SK-N-SH treated with all-trans-retinoic acid at 6 μM for 48 hours (cell line): Measurements from ENCODE around the gene TRIP11.
A peak's percentile ranks its signal among the peaks of the same experiment; 100 is the strongest.

Experiments used
- ATAC-seq: fragments of 200-7000 bp; cut with Tn5 transposase; 3 replicates; pipeline ENCODE4 v1.9.1; 2020; ENCODE audit warnings: mild to moderate bottlenecking, moderate library complexity
- ARNTL ChIP-seq: fragments of 450-650 bp; formaldehyde crosslinking; IDR thresholded peaks from 2 replicates; pipeline ENCODE4 v1.5.0; 2020; ENCODE audit warnings: low read depth, mild to moderate bottlenecking, moderate library complexity, borderline replicate concordance
- BACH2 ChIP-seq: fragments of 250-450 bp; sonication (Bioruptor Pico); IDR thresholded peaks from 2 replicates; pipeline ENCODE4 v1.9.0; 2021; ENCODE audit warnings: mild to moderate bottlenecking, borderline replicate concordance
- CREB5 ChIP-seq: fragments of 250-450 bp; sonication (Bioruptor Pico); IDR thresholded peaks from 2 replicates; pipeline ENCODE4 v1.5.1; 2020; ENCODE audit warnings: low read depth, mild to moderate bottlenecking, moderate library complexity
- CSDC2 ChIP-seq: fragments of 250-450 bp; sonication (Bioruptor Pico); IDR thresholded peaks from 2 replicates; pipeline ENCODE4 v1.5.0; 2020; ENCODE audit warnings: mild to moderate bottlenecking, moderate library complexity
- CSRNP3 ChIP-seq: fragments of 250-450 bp; sonication (Bioruptor Pico); IDR thresholded peaks from 2 replicates; pipeline ENCODE4 v1.5.1; 2021; ENCODE audit warnings: mild to moderate bottlenecking, moderate library complexity
- ESRRG ChIP-seq: fragments of 250-450 bp; sonication (Bioruptor Pico); IDR thresholded peaks from 2 replicates; pipeline ENCODE4 v1.6.1; 2021; ENCODE audit warnings: mild to moderate bottlenecking
- GLIS3 ChIP-seq: fragments of 250-450 bp; sonication (Bioruptor Pico); IDR thresholded peaks from 2 replicates; pipeline ENCODE4 v1.5.0; 2020; ENCODE audit warnings: mild to moderate bottlenecking, moderate library complexity
- ISL1 ChIP-seq: fragments of 250-450 bp; sonication (Bioruptor Pico); IDR thresholded peaks from 2 replicates; pipeline ENCODE4 v2.1.2; 2022; ENCODE audit warnings: mild to moderate bottlenecking, moderate library complexity
- OSR1 ChIP-seq: fragments of 250-450 bp; sonication (Bioruptor Pico); IDR thresholded peaks from 2 replicates; pipeline ENCODE4 v1.8.0; 2022; ENCODE audit warnings: moderate library complexity, mild to moderate bottlenecking, inconsistent platforms
- POU6F1 ChIP-seq: fragments of 250-450 bp; sonication (Bioruptor Pico); IDR thresholded peaks from 2 replicates; pipeline ENCODE4 v1.8.0; 2021; ENCODE audit warnings: low read depth, mild to moderate bottlenecking, moderate library complexity, borderline replicate concordance
- PPARA ChIP-seq: fragments of 250-450 bp; sonication (Bioruptor Pico); IDR thresholded peaks from 2 replicates; pipeline ENCODE4 v1.5.0; 2020; ENCODE audit warnings: mild to moderate bottlenecking, borderline replicate concordance
- RARB ChIP-seq: fragments of 250-450 bp; sonication (Bioruptor Pico); IDR thresholded peaks from 2 replicates; pipeline ENCODE4 v1.8.0; 2021; ENCODE audit warnings: mild to moderate bottlenecking, moderate library complexity
- SNAI2 ChIP-seq: fragments of 250-450 bp; sonication (Bioruptor Pico); IDR thresholded peaks from 2 replicates; pipeline ENCODE4 v1.5.0; 2020; ENCODE audit warnings: mild to moderate bottlenecking, moderate library complexity
- TCF4 ChIP-seq: fragments of 250-450 bp; sonication (Bioruptor Pico); IDR thresholded peaks from 2 replicates; pipeline ENCODE4 v1.8.0; 2021; ENCODE audit warnings: mild to moderate bottlenecking, moderate library complexity, borderline replicate concordance
- TOX ChIP-seq: fragments of 250-450 bp; sonication (Bioruptor Pico); IDR thresholded peaks from 2 replicates; pipeline ENCODE4 v1.8.0; 2021; ENCODE audit warnings: mild to moderate bottlenecking, moderate library complexity, borderline replicate concordance
- TSHZ2 ChIP-seq: fragments of 250-450 bp; sonication (Bioruptor Pico); IDR thresholded peaks from 2 replicates; pipeline ENCODE4 v1.5.0; 2020; ENCODE audit warnings: mild to moderate bottlenecking, moderate library complexity
- ZFP30 ChIP-seq: fragments of 450-650 bp; formaldehyde crosslinking; IDR thresholded peaks from 2 replicates; pipeline ENCODE4 v1.5.0; 2022; ENCODE audit warnings: mild to moderate bottlenecking, moderate library complexity
- ZNF565 ChIP-seq: fragments of 450-650 bp; formaldehyde crosslinking; conservative IDR thresholded peaks from 2 replicates; pipeline ENCODE4 v1.5.0; 2020; ENCODE audit warnings: low read depth, mild to moderate bottlenecking, moderate library complexity
- ZNF70 ChIP-seq: fragments of 450-650 bp; formaldehyde crosslinking; IDR thresholded peaks from 2 replicates; pipeline ENCODE4 v1.5.0; 2020; ENCODE audit warnings: mild to moderate bottlenecking, moderate library complexity
- ZNF8 ChIP-seq: fragments of 450-650 bp; formaldehyde crosslinking; IDR thresholded peaks from 2 replicates; pipeline ENCODE4 v1.5.0; 2020; ENCODE audit warnings: mild to moderate bottlenecking, moderate library complexity

TRIP11 gene

GRCh38 chr14:91953170-91953985 lies 86.5 kb downstream of the TRIP11 start (continued):
- no peak for TF ChIP-seq GLIS3

- TF ChIP-seq PPARA (CRISPR knock-in tag) (no peak), TCF4 (CRISPR knock-in tag) (no peak), ZNF70 (CRISPR knock-in tag) (no peak), TSHZ2 (CRISPR knock-in tag) (no peak), SNAI2 (CRISPR knock-in tag) (no peak), ARNTL (CRISPR knock-in tag) (no peak), OSR1 (CRISPR knock-in tag) (no peak), RARB (CRISPR knock-in tag) (no peak), ESRRG (CRISPR knock-in tag) (no peak), CREB5 (CRISPR knock-in tag) (no peak)
- ATAC-seq, result peak; percentile 82
Observed at GRCh38 chr14:91947475-91948184, 92.2 kb downstream of the TRIP11 start, which contains the start of gene FBLN5. Gene FBLN5, minus strand, starts transcription at chr14:91947694. Its CDS starts 465 bp downstream, at chr14:91947229.

GRCh38 chr14:91946622-91947474 lies 93.0 kb downstream of the TRIP11 start:
- no peak for TF ChIP-seq ZNF70 (CRISPR knock-in tag)
- no peak for TF ChIP-seq CREB5 (CRISPR knock-in tag)
- no peak for TF ChIP-seq GLIS3
- no peak for TF ChIP-seq PPARA (CRISPR knock-in tag)
- no peak for TF ChIP-seq ZNF8 (CRISPR knock-in tag)
- no peak for TF ChIP-seq POU6F1 (CRISPR knock-in tag)
- no peak for TF ChIP-seq ZFP30 (CRISPR knock-in tag)
- no peak for TF ChIP-seq TOX (CRISPR knock-in tag)
- TF ChIP-seq ESRRG (CRISPR knock-in tag), result no peak
- no peak for TF ChIP-seq BACH2
- no peak for TF ChIP-seq ZNF565
- no peak for TF ChIP-seq CSRNP3 (CRISPR knock-in tag)
- no peak for TF ChIP-seq CSDC2 (CRISPR knock-in tag)
- TF ChIP-seq ISL1 (CRISPR knock-in tag), result no peak
- no peak for TF ChIP-seq RARB (CRISPR knock-in tag)
- peak; percentile 54 for ATAC-seq
